CD4-positive, alpha-beta T cell treated with Interleukin-21 for 1 hour (primary cell): ENCODE results near the gene KIF5B.
"Not testable (repeated sequence)": the region's sequence is repeated elsewhere in the genome, so short reads cannot be mapped to it uniquely, and the experiment has no call there.

Experiments used
- DNase-seq: peaks from one replicate; pipeline ENCODE4 v3.0.0-alpha.2; 2020

KIF5B gene

DNA sequence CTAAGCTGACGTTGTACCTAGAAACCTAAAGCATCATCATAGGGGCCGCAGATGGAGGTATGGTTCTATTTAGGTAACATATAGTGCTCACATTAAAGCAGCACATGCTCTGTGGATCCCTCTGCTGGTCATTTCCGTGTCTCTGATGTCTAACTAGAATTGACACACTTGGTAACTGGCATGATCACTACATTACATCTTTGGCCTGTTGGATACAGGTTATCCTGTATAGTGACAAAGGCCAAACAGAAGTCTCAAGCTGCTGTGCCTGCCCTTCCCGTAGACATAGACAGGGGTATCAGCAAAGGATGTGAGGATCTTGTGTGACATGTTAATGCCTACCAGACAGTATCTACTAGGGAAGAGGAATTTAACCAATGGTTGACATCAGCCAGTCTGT, 51.2 kb downstream of the KIF5B start:
- peak; percentile 50 for DNase-seq

DNA sequence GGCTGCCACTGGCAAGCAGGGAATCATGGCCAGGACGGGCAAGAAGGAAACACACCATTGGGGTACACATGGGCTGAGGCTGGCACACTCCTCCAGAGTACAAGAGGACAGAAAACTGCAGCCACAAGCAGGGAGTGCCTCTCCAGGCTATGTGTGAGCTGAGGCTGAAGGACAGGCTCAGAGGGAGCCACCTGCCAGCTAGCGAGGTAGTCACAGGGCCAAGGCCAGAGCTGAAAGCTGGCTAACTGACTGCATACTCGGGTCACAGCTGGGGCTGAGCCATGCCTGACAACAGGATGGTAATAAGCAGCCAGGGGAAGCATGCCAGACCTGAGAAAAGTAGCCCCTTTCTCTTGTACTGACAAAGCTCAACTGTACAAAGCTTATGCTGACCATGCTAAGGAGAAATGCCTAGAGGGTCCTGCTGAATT, 52.0 kb downstream of the KIF5B start:
- DNase-seq = no peak

DNA sequence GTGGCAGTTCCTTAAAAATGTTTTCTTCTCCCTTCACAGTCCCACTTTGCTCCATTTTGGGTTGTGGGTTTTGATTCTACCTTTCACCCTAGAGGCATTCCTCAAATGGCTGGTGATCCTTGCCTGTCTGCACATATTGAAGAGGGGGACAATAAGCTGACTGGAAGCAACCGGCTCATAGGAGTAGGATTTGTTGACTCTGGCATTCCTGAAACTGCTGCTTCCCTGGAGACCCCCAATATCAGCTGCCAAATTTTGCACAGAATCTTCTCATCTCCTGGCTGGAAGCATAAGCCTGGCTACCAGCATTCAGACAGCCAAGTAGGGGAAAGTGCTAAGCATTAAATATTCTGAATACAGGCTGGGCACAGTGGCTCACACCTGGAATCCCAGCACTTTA, 53.7 kb downstream of the KIF5B start:
- DNase-seq = no peak

DNA sequence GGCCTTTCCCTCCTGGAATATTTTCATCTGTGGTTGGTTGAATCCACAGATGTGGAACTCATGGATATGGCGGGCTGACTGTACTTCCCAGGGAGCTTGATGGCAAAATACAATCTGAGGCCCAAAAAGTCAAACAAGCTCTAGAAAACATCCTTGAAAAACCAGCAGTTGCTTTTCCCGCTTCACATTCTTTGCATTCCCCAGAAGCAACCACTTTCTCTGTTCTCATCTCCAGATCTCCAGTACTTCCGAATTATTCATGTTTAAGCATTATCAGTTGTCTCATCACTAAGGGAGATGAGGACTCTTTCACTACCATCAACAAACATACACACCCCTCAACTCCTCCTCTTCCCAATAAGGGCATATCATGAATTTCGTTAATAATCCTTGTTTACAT, 55.3 kb downstream of the KIF5B start:
- DNase-seq = no peak

DNA sequence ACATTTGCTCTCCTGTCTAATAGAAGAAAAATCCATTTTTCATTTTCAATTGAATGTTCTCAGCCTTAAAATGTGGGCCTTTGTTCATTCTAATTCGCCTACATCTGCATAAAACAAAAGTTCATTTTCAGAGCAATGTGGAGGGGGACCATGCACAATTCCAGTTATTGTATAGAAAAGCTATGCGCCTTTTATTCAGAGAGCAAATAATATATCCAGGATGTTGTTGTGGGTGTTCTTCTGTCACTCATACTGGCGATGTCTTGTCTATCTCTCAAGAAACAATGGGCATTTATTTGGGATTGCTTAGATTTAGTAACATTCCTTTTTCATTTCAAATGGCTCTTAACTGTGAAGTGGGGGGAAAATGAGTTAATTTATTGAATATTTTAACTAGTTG, 56.4 kb downstream of the KIF5B start:
- no peak for DNase-seq

DNA sequence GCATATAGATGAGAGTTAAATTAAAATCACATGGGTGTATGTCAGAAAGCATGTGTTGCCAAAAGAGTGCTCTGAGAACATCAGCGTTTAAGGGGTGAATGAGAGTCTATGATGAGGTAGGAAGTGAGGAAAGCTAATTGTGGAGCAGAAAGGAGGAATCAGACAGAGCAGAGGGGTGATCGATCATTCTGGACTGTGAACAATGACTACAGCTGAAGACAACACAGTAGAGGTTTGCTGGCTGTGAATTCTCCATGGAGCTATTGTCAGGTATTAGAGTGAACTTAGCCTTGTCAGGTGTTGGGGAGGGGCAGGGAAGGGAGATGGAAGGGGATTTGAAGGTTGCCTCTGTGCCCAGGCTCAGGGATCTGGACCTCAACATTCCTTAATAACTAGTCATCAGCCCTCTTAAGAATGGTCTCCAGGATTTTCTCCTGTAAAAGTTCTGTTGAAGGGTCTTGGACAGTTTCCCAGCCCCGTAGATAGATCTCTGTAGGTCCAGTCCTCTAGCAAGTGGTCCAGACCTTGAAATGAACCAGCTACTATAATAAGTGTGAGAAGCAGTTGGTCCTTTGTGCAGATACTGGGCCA, 57.1 kb downstream of the KIF5B start:
- DNase-seq = no peak

DNA sequence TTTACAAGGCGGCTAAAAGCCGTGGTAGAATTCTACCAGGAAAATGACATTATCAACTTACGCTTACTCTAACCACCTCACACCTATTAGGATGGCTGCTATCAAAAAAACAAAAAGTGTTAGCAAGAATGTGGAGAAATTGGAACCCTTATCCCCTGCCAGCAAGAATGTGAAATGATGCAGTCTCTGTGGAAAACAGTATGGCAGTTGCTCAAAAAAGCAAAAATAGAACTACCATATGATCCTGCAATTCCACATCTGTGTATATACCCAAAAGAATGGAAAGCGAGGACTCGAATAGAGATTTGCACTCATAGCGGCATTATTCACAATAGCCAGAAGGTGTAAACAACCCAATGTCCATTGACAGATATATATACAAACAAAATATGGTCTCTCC, 61.3 kb downstream of the KIF5B start:
- no peak for DNase-seq

DNA sequence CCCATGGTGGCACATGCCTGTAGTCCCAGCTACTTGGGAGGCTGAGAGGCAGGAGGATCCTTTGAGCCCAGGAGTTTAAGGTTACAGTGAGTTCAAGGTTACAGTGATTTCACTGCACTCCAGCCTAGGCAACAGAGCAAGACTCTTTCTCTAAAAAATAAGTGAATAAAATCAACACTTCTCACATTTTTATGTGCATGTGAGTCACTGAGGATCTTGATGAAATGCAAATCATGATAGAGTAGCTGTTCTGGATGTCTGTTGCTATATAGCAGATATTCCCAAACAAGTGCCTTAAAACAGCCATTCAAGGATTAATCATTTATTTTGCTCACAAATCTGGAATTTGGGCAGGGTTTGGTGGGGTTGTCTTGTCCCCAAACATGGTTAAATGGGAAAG, 65.3 kb downstream of the KIF5B start:
- DNase-seq = no peak

DNA sequence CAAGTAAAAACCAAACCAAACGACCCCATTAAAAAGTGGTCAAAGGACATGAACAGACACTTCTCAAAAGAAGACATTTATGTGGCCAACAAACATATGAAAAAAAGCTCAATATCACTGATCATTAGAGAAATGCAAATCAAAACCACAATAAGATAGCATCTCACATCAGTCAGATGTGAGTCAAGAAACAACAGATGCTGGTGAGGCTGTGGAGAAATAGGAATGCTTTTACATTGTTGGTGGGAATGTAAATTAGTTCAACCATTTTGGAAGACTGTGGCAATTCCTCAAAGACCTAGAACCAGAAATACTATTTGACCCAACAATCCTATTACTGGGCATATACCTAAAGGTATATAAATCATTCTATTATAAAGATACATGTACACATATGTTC, 68.4 kb downstream of the KIF5B start:
- DNase-seq = not testable (repeated sequence)

DNA sequence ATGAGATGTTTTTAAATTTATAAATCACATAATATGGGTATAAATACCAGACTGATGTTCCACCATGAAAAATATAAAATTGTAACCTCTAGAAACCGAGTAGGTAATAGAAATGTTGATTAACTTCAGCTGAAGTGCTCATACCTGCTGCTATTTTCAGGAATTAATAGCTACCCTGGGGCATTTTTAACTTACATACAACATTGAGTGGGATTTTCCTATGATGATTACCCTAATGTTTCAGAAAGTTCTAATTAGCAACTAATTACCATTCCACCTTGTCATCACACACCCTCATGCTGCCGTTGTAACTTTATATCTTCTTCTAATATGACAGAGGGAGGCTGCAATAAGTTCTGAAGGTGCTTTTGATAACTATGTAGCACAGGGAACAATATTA, 74.1 kb downstream of the KIF5B start:
- no peak for DNase-seq

DNA sequence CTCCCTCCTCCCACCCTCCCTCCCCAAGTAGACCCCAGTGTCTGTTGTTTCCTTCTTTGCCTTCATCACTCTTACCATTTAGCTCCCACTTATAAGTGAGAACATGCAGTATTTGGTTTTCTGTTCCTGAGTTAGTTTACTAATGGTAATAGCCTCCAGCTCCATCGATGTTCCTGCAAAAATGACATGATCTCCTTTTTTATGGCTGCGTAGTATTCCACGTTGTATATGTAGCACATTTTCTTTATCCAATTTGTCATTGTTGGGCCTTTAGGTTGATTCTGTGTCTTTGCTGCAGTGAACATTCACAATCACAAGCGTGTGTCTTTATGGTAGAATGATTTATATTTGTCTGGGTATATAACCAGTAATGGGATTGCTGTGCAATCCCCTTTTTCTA, 75.8 kb downstream of the KIF5B start:
- no peak for DNase-seq

DNA sequence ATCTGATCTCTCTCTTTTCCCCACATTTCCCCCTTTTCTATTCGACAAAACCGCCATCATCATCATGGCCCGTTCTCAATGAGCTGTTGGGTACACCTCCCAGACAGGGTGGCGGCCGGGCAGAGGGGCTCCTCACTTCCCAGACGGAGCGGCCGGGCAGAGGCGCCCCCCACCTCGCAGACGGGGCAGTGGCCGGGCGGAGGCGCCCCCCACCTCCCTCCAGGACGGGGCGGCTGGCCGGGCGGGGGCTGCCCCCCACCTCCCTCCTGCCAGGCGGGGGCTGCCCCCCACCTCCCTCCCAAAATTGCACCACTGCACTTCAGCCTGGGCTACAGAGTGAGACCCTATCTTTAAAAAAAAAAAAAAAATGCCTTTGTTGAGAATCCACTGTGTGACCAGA, 77.2 kb downstream of the KIF5B start:
- not testable (repeated sequence) for DNase-seq

DNA sequence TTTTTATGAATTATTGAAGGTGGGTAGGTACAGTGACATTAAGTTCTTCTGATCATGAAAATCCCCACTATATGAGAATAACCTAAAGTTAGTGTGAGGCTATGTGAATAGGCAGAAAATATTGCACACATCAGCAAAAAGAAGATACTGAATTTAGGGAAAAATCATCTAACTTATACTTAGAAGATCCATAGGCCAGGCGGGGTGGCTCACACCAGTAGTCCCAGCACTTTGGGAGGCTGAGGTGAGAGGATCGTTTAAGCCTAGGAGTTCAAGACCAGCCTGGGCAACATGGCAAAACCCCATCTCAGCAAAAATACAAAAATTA, 78.1 kb downstream of the KIF5B start:
- no peak for DNase-seq

DNA sequence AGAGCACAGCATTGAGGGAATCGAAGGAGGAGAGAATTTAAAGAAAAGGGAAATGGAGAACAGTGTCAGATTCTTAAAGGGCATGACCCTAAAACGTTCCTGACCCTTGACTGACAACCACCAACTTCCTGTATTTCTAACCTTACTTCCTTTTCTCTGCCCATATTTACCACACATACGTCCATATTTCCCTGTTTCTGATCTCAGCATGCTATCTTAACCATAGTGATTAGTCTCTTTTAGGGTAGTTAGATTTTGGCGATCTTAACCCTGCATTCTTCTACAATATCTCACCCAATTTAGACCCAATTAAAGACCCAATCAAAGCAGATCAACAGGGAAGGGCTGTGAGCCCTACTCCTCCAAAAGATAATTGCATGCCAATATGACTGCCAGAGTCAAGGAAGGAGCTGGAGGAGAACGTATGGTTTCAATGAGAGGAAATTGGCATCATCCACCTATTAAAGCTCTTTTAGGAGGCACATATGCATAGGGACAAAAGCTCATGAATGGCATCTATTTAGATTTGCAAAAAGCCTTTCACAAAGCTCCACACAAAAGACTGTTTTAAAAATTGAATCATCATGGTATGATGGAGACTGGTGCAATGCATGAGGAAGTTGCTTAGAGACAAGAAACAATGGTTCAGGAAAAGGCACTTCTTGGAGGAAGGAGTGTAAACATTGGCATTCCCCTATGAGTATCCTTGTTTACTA, 78.6 kb downstream of the KIF5B start:
- DNase-seq = peak; percentile 10

DNA sequence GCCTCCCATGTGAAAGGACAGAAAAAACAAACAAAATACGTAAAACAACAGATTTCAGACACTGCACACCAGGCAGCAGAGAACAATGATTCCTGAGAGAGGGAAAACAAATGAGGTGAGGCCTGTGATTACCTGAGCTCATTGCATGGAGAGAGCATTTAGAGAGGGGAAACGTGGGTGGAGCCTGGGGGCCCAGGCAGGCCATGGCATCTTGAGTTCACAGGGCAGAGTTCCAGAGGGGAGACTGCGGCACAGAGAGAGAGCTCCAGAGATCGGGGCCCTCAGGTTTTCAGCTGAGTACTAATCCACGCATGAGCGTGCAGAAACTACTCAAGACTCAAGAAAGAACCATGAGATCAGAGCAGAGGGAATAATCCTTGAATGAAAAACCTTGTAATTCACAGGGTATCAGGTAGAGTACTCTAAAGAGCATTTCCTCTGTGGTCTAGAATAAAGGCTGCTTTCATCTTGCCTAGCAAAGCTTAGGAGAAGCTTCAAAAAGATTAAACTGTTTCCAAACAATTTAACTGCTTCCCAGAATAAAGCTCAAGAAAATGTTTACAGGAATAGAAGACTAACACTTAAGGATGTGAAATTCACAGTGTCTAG, 81.0 kb downstream of the KIF5B start:
- no peak for DNase-seq

DNA sequence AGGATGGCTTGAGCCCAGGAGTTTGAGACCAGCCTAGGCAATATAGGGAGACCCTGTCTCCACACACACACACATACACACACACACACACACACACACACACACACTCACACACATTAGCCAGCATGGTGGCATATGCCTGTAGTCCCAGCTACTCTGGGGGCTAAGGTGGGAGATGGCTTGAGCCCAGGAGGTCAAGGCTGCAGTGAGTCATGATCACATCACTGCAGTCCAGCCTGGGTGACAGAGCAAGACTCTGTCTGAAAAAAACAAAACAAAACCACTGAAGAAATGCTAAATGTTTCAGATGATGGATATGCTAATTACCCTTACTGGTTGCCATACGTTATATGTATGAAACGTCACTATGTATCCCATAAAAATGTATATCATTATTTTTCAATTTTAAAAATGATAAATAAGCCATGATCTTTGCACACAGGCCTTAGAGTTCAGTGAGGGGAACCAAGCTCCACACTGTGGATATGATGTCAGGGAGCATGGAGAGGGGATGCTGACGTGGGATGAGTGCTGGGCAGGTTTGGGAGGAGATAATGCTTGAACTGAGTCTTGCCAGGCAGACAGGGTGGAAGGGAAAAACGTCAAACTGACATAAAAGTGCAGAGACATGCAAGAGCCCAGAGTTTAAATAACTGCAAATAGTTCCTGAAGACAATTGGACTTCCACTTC, 81.6 kb downstream of the KIF5B start:
- DNase-seq = no peak

DNA sequence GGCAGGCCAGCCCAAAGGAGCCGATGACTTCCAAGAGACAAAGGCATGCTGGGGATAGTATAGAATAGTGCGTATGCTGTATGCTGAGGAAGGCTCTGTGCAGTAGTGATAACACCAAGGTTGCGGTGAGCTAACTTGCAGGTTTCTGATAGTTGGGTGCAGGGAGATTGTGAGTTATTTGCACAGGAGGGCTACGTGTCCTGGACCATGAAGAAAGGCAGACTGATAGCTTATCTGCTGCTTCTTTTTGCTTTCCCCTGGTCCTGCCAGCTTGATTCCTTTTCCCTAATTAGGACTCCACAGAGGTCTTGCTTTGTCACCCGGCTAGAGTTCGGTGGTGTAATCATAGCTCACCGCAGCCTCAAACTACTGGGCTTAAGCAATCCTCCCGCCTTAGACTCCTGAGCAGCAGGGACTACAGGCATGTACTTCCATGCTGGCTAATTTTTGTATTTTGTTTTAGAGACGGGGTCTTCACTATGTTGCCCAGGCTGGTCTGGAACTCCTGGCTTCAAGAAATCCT, 83.6 kb downstream of the KIF5B start:
- no peak for DNase-seq

DNA sequence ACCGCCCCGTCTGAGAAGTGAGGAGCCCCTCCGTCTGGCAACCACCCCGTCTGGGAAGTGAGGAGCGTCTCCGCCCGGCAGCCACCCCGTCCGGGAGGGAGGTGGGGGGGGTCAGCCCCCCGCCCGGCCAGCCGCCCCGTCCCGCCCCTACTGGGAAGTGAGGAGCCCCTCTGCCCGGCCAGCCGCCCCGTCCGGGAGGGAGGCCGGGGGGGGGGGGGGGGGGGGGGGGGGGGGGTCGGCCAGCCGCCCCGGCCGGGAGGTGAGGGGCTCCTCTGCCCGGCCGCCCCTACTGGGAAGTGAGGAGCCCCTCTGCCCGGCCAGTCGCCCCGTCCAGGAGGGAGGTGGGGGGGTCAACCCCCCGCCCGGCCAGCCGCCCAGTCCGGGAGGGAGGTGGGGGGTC, 86.4 kb downstream of the KIF5B start:
- DNase-seq = not testable (repeated sequence)

DNA sequence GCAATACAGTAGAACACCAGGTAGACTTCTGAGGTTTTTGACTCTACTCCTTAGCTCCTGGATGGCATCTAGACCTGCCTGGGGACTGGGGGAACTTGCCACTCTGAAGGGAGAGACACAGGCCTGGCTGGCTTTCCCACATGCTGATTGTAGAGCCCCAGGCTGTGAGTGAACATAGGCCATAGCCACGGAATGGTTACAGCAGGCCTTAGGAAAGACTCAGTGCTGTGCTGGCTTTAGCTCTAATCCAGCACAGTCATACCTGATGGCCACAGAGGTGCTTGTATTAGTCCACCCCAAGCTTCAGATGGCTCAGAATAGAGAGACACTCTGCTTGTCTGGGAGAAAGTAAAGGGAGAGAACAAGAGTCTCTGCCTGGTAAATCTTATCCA, 92.6 kb downstream of the KIF5B start:
- no peak for DNase-seq

DNA sequence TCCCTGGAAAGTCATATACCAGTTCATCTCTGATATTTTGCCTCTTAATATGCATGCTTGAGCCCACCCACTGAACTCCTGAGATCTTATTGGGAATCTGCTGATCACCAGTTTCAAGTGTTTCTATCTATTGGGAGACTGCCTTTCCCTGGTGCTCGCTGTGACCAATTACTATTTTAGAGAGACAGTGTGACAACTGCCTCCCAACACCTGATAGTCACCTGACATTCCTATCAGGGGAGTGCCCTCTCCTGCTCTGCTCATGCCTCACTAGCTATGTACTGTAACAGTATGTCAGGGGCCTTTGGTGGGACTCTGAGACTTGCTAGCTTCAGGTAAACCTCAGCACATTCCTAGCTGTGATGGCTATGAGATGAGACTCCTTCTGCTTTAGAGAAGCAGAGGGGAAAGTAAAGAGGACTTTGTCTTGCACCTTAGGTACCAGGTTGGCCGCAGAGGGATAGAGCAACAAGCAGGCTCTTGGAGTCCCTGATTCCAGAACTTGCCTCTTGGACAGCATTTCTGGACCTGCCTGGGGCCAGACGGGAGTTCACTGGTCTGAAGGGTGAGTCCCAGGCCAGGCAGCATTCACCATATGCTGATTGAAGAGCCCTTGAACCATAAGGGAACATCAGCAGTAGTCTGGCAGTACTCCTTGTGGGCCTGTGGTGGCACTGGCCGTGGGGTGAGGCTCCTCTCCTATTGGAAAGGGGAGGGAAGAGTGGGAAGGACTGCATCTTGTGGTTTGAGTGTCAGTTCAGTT, 93.2 kb downstream of the KIF5B start:
- no peak for DNase-seq

DNA sequence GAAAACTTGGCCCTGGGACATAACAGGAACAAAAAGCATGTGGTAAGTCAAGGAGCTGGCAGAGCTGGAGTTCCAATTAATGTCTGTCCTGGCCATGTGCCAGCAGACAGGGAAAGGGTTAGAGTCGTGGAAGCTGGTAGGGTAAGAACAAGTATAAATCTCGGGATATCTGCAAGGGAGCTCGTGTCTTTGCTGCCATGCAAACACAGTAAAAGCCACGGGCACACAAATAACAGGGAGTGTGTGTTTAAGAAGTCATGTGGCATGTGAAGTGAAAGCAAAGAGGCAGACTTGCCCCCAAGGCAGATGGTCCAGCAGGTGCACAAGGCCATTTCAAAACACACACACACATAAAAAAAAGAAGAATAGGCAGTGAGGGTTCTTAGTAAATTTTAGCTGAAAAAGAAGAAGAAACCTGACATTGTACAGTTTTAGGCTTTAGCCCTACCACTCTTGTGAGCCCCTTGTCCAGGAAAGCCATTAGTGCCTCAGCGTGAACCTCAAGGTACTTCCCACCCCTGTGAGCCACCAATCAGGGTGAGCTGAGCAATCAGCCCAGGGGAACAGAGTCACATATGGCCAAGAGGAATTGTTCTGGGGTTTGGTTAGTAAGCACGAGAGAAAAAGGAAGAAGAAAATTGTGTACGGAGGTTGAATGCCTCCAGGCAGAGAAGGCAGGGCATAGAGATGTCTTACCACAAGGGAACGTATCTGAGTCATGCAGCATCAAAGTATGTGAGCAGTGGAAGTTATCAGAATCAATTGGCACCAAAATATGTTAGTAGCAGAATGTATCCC, 94.7 kb downstream of the KIF5B start:
- DNase-seq = no peak

DNA sequence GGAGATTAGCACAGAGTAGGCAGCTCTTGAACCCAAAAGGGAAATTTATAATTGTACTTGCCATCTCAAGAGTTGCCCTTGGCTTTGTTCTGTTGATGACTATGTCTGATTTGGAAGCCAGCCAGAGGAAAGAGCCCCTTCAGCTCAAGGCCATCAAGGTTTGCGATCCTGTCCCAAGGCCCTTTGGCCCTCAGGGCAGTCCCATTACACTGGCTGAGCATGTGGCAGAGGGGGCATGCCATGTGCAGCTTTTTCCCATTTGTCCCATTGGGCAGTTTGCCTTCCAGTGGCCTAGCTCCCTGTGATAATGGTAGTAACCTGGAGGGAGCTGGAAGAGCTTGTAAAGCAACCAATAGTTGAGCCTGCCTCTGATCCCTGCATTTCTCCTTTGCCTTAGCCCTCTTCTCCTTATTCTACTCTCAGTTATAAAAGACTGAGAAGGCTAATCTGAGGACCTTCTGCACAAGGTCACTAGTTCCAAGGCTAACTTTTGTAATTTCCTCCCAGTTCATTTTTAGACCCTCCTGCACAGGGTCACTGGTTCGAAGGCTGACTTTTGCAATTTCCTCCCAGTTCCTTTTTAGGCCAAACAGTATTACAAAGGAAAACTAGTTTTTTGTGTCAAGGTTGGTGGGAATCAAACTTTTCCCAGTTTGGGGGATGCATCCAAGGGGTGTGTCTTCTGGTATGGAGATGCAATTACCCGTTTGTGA, 96.6 kb downstream of the KIF5B start:
- DNase-seq = no peak
